ENCODE results near the gene SPOCD1. TPM values are rescaled to one million over a fixed set of nuclear protein-coding genes. Genes with fewer than 3 reads are reported as not detected.

Gene SPOCD1
- total and polyA plus RNA-seq, 2 experiments from 2014 or later = 0.73 to 1.3 TPM

GRCh38 chr1:31830511-31830910 lies 14.7 kb upstream of the SPOCD1 start:
- ATAC-seq (no peak), DNase-seq (ENCODE audit: low spot score) (no peak)
- Histone ChIP-seq H3K9me2 (ENCODE audit: insufficient read depth) (no peaks in the 10 kb centered on the region), H3F3A (replicated peaks; ENCODE audit: low read depth) (no peaks in the 10 kb centered on the region), H3K27me3 (ENCODE audit: insufficient read depth) (no peaks in the 10 kb centered on the region), H3K36me3 (ENCODE audit: insufficient read depth) (no peaks in the 10 kb centered on the region), H3K27ac (ENCODE audit: low read depth) (no peak overlapping the region), H3K4me2 (no peak overlapping the region), H2AFZ (no peak overlapping the region), H4K20me1 (replicated peaks; ENCODE audit: insufficient read depth) (no peaks in the 10 kb centered on the region), H3K4me3 (no peak overlapping the region), H3K79me2 (replicated peaks; ENCODE audit: insufficient read depth) (no peaks in the 10 kb centered on the region), H3K4me1 (ENCODE audit: insufficient read depth) (no peaks in the 10 kb centered on the region)
- no peak for TF ChIP-seq REST (IDR thresholded peaks at IDR 0.05; ENCODE audit: unreplicated experiment)
- TF ChIP-seq ZNF114 (CRISPR knock-in tag; IDR thresholded peaks at IDR 0.05) = no peak
- no peak for TF ChIP-seq EZH2phosphoT487 (IDR thresholded peaks at IDR 0.05; ENCODE audit: unreplicated experiment)
- TF ChIP-seq NANOG (IDR thresholded peaks at IDR 0.05; ENCODE audit: borderline replicate concordance) = no peak
- no peak for TF ChIP-seq STAT1 (IDR thresholded peaks at IDR 0.05; ENCODE audit: unreplicated experiment)
- no peak for TF ChIP-seq ZNF331 (CRISPR knock-in tag; IDR thresholded peaks at IDR 0.05; ENCODE audit: low read depth)
- no peak for TF ChIP-seq CTCF (conservative IDR thresholded peaks at IDR 0.05; ENCODE audit: low read depth in 2 of 2)
- TF ChIP-seq JUNB (IDR thresholded peaks at IDR 0.05; ENCODE audit: unreplicated experiment) = no peak
- no peak for TF ChIP-seq ETS1 (IDR thresholded peaks at IDR 0.05)
- TF ChIP-seq ZNF462 (CRISPR knock-in tag; IDR thresholded peaks at IDR 0.05) = no peak
- TF ChIP-seq CREB1 (CRISPR knock-in tag; IDR thresholded peaks at IDR 0.05; ENCODE audit: low read depth) = no peak
- TF ChIP-seq POLR2AphosphoS5 (IDR thresholded peaks at IDR 0.05; ENCODE audit: low read depth) = no peak
- TF ChIP-seq EZH2 (IDR thresholded peaks at IDR 0.05; ENCODE audit: low read depth, unreplicated experiment) = no peak
- Mint-ChIP-seq H3K27ac (no peak overlapping the region), H3K36me3 (ENCODE audit: low read depth) (no peaks in the 10 kb centered on the region), H3K9me3 (no peaks in the 10 kb centered on the region), H3K27me3 (ENCODE audit: insufficient read depth, low read depth, poor library complexity) (peaks cover 10% of the 10 kb centered on the region), H3K4me3 (no peak overlapping the region), H3K4me1 (no peaks in the 10 kb centered on the region)

All from GM23338 (cell line).